NCI-H2227 (cell line): Measurements from ENCODE around the gene ZNF273.
A peak's percentile ranks its signal among the peaks of the same experiment; 100 is the strongest.
"Not testable (repeated sequence)": the region's sequence is repeated elsewhere in the genome, so short reads cannot be mapped to it uniquely, and the experiment has no call there.

Source experiments
- DNase-seq: peaks from one replicate; lab custom pipeline; 2025; ENCODE audit not compliant: unreplicated experiment; lab: John Stamatoyannopoulos, UW

The ZNF273 gene

DNA sequence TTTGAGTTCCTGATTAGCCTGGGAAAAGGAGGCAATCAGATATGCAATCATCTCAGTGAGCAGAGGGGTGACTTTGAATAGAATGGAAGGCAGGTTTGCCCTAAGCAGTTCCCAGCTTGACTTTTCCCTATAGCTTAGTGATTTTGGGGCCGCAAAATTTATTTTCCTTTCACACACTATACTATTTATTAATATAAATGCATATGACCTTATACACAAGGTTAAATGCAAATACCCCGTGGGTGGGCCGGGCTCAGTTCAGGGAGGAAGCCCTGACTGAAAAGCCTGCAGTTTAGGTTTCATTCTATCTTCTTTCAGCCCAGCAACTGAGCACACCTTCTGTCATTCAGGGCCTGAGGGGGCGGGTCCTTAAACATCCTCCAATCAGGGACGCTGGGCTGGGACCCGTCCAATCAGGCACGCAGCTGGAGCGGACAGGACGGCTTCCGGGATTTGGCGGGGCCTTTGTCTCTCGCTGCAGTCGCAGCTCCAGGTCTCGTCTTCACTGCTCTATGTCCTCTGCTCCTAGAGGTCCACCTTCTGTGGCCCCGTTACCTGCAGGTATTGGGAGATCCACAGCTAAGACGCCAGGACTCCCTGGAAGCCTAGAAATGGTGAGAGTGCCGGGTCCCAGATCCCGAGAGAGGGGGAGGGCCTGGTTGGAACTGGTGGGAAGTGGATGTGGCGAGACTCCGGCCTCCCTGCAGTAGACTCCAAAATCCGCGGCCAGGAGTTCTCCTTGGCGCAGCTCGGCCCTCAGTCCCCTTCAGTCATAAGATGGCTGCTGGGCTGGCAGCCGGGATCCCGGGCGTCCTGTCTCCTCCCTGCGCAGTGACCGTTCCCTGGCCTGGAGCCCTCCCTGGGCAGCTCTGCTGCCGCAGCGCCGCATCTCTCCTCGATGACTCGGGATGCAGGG lies at the start of gene ZNF273:
Gene ZNF273, plus strand, starts transcription at position 468 of the 916 bp plus-strand sequence. Its CDS starts 45 bp downstream, at position 513.
- peak; percentile 93 for DNase-seq

- DNase-seq: no peak
These were observed 49.4 kb upstream of the ZNF273 start for GRCh38 chr7:64853679-64854078.

DNA sequence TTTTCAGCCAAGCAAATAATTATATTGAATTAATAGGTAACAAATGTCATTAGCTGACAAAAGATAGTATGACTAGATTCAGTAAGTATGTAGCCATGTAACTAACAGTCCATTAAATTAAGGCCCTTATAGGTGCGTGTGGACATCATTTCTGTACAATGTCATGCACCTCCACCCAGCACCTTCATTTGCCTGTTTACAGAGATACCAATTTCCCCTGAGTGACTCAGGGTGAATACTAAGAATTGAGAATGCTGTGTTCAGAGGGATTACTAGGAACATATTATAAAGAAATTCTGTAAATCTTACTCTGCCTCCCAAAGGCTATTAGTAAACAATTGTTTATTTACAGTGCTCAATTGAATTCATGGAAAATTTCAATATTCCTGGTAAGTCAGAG lies 48.1 kb upstream of the ZNF273 start:
- no peak for DNase-seq

DNA sequence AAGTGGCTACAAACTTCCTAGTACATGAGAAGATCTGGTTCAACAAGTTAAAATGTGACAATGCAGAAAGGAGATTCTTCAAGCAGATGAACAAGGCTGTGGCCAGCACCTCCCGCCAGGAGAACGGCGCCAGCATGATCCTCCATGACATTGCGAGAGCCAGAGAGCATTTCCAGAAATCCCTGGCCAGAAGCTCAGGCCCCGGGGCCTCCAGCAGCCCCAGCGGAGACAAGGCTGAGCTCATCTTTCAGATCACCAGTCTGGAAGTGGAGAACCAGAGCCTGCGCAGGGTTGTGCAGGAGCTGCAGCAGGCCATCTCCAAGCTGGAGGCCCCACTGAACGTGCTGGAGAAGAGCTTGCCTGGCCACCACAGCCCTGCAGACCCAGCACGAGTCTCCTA lies 40.1 kb upstream of the ZNF273 start:
- no peak for DNase-seq

DNA sequence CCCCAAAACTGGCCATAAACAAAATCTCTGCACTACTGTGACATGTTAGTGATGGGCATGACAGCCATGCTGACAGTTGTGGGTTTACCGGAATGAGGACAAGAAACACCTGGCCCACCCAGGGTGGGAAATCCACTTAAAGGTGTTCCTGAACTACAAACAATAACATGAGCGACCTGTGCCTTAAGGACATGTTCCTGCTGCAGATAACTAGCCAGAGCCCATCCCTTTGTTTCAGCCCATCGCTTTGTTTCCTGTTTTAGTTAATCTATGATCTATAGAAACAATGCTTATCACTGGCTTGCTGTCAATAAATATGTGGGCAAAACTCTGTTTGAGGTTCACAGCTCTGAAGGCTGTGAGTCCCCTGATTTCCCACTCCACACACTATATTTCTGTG lies 39.5 kb upstream of the ZNF273 start:
- DNase-seq: not testable (repeated sequence)

DNA sequence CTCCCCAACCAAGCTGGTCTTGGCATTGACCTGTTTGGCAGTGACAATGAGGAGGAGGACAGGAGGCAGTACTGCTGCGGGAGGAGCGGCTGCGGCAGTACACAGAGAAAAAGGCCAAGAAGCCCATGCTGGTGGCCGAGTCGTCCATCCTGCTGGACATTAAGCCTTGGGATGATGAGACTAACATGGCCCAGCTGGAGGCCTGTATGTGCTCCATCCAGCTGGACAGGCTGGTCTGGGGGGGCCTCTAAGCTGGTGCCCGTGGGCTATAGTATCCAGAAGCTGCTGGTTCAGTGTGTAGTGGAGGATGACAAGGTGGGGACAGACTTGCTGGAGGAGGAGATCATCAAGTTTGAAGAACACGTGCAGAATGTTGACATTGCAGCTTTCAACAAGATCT lies 39.1 kb upstream of the ZNF273 start:
- DNase-seq: no peak

DNA sequence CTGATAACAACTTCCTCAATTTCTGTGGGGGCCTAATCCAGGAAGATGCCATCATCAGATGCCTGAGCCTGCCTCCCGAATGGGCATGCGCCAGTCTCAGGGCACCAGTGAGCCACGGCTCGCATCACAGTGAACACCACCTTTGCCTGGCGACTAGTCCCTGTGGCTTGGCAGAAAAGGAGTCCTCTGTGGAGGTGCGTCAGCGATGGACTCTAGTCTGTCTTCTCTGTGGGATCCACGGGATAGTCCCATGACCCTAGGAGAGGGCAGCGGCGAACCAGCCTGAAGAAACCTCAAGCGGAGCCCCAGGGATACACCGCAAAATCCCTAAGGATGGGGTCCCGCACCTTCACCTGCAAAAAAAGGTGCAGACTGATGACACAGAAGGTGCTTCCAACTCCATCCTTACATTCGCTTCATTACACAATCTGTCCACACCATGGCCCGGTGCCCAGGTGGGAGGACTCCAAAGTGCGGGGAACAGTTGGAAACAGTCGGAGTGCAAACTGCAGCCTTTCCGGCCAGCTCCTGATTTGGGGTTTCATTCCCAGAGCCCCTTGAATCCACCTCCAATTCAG lies 35.1 kb upstream of the ZNF273 start:
- no peak for DNase-seq

GRCh38 chr7:64868499-64868898 lies 34.6 kb upstream of the ZNF273 start:
- no peak for DNase-seq

- no peak for DNase-seq
These were observed 33.9 kb upstream of the ZNF273 start for GRCh38 chr7:64869121-64869725.

DNA sequence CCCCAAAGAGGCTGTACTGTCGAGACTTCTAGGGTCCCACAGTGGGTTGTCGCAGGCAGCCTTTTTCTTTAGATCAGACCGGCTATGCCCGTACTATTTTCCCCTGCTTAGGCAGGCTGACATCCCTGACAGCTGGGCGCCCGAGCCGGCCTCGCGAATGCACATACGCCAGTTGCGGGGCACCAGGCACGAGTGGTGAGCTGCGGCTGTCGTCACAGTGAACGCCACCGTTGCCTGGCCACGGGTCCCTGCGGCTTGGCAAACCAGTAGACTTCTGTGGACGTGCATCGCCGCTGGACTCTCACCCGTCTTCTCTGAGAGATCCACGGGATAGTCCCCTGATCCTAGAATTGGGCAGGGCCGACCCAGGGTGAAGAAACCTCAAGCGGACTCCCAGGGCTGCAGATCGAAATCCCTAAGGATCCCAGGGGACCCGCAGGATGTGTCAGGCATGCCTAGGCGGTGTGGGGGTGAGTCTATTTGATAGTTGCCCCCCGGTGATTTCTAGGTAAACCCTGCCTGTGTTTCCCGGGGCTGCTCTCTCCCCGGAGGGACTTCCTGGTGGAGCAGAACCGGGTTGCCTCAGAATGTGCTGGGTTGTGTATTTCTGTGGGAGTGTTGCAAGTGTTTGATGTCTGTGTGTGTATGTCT lies 33.0 kb upstream of the ZNF273 start:
- no peak for DNase-seq

DNA sequence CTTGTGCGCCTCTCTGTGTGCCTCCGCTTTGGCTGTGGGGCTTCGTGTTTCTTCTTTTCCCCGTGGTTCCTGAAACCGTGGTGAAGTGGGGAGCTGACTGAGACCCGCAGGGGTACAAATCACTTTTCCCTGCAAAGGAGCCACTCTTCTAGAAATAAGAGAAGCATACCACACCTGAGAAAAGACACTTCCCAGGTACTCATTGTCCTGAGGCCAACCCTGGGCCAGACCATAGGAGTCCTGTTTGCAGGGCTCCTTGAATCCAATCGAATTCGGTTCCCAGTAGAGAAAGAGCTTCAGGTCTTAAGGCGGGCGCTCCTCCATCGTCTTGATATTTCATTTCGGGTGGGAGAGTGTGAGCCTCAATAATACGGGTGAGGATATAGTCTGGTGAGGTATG lies 32.4 kb upstream of the ZNF273 start:
- DNase-seq: no peak

DNA sequence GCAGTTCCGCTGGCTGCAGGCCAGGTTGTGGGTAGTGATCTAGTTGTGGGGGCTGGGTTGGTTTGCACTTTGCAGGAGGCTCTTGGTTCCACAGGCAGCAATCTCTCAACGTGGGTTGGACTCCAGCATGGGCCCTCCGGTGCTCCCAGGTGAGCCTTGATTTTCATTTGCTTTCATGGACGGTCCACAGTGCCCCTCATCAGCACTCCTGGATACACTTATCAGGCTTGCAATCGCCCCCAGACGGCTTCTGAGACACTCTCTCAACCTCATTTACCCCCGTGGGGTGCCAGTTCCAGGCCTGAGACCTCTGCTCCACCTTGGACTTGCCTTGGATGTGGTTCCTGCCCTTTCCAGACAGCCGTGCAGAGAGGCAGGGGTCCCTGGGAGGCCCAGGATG lies 31.3 kb upstream of the ZNF273 start:
- no peak for DNase-seq

DNA sequence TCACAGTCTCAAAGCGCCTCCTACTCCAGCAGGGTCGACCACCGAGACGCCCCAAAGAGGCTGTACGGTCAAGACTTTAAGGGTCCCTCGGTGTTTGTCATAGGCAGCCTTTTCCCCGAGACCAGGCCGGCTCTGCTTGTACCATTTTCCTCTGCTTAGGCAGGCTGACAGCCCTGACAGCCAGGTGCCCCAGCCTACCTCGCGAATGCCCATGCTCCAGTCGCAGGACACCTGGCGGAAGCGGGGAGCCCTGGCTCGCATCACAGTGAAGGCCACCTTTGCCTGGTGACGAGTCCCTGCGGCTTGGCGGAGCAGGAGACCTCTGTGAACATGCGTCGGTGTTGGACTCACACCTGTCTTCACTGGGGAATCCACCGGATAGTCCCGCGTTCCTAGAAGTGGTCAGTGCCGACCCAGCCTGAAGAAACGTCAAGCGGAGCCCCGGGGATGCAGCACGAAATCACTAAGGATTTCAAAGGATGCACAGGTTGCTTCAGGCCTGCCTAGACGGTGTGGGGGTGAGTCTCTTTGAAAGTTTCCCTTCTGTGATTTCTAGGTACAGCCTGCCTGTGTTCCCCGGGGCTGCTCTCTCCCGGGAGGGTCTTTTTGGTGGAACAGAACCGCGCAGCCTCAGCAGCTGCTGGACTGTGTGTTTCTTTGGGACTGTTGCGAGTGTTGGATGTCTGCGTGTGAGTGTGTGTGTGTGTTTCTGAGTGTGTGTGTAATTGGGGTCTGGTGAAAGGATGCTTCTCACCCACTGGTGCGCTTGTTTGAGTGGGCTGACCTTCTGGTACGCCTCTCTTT lies 30.5 kb upstream of the ZNF273 start:
- no peak for DNase-seq

- no peak for DNase-seq
These were observed 29.9 kb upstream of the ZNF273 start for GRCh38 chr7:64873155-64873500.

DNA sequence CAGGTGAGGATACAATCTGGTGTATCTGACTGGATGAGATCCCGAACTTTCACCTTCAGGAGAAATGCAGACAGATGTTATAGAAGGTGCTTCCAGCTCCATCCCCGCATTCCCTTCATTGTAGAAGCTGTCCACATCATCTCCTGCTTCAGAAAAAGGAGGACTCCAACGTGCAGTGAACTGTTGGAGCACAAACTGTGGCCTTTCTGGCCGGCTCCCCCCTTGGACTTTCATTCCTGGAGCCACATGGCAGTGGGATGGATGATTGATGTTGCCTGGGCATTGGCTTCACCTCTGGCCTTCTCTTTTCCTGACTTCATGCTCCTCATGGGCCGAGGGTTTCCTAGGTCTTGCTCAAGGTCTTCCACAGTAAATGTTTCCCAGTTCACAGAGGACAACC lies 29.6 kb upstream of the ZNF273 start:
- no peak for DNase-seq

DNA sequence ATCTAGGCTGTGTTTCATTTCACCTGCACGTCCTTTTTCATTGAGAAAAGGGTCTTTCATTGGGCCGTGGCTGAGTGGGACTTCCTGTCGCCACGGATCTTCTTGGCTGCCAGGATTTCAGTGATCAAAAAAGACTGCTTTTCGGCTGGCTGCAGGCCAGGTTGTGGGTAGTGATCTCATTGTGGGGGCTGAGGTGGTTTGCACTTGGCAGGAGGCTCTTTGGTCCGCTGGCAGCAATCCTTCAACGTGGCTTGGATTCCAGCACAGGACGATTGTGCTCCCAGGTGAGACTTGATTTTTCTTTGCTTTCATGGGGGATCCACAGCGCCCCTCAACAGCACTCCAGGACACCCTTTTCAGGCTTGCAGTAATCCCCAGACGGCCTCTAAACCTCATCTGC lies 29.0 kb upstream of the ZNF273 start:
- no peak for DNase-seq

GRCh38 chr7:64874562-64875250 lies 28.4 kb upstream of the ZNF273 start:
- DNase-seq: no peak

DNA sequence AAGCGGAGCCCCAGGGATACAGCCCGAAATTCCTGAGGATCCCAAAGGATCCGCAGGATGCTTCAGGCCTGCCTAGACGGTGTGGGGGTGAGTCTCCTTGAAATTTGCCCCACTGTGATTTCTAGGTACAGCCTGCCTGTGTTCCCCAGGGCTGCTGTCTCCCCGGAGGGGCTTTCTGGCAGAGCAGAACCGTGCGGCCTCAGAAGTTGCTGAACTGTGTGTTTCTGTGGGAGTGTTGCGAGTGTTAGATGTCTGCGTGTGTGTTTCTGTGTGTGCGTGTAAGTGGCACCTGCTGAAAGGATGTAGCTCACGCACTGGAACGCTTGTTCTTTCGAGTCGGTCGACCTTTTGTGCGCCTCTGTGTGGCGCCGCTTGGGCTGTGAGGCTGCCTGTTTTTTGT lies 27.8 kb upstream of the ZNF273 start:
- DNase-seq: no peak

GRCh38 chr7:64875658-64876406 lies 27.2 kb upstream of the ZNF273 start:
- no peak for DNase-seq
